Cortex of kidney (tissue), 1 donor: ENCODE data around the gene CCDC144A.
"Not testable (repeated sequence)": the region's sequence is repeated elsewhere in the genome, so short reads cannot be mapped to it uniquely, and the experiment has no call there.

Source experiments
- DNase-seq: peaks from one replicate; lab custom pipeline; 2025; lab: John Stamatoyannopoulos, UW

Gene CCDC144A

DNA sequence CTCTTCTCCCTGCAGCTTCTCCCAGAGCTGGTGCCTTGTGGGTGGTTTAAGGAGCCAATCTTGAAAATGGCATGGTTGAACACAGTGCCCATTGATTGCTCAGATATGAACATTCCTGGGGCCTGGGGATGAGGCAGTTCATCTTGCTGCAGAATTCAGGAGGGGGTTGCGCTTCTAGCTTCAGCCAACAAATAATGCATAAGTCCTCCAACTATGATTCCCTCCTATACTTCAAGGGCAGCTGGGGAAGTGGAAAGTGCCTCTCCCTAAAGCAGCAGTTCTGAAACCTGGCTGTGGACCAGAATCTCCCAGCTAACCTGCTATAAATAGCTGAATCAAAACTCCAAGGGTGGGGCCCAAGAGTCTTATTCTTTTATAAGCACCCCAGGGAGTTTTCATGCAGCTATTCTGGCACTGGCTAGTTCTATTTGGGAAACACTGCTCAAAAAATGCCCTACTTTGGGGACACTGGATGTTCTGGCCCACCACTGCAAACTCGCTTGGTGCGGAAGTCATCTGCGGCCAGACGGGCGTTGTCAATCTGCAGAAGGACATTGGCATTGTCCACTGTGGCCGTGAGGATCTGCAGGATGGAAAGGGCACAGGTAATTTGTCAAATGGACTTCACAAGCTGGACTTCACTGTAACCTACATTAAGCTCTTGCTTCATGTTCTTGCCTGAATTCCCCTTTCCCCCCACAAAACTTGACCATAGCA is 130.3 kb downstream of the CCDC144A start:
- DNase-seq = no peak

DNA sequence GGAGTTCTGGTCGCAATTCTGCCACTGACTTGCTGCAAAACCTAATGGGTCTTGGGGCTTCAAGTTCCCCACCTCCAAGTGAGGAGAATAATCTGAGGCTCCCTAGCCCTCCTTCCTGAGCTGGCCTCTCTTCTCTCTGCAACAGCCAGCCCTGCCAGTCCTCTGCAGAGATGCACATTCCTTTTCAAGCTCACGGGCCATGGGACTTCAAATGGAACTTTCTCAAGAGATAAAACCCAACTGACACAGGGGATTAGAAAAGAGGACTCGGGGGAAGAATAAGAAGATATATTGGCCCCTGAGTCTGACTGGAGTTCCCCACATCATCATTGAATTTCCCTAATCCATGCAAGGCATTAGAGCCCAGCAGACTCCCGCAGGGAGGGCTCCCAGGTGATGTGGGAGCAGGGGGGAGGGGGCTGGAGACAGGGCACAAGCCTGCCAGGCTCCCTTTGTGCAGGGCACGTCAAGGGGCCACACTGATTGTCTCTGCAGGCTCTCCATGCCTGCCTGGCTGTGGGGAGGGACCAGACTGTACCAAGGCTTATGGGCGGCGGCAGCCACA is 131.0 kb downstream of the CCDC144A start:
- no peak for DNase-seq

DNA sequence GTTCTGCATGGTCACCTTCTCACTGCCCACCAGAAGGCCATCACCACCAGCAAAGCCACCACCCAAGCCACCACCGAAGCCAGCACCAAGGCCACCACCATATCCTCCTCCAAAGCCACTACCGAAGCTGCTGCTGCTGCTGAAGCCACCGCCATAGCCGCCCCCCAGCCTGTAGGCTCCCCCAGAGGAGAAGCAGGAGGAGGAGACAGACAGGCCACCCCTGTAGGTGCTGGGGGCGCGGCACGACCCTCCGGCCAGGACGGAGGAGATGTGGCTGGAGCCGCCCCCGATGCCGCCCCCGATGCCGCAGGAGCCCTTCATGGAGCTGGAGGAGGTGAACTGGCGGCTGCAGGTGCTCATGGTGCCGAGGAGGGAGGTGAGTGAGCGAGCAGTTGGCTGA is 132.1 kb downstream of the CCDC144A start:
- not testable (repeated sequence) for DNase-seq

DNA sequence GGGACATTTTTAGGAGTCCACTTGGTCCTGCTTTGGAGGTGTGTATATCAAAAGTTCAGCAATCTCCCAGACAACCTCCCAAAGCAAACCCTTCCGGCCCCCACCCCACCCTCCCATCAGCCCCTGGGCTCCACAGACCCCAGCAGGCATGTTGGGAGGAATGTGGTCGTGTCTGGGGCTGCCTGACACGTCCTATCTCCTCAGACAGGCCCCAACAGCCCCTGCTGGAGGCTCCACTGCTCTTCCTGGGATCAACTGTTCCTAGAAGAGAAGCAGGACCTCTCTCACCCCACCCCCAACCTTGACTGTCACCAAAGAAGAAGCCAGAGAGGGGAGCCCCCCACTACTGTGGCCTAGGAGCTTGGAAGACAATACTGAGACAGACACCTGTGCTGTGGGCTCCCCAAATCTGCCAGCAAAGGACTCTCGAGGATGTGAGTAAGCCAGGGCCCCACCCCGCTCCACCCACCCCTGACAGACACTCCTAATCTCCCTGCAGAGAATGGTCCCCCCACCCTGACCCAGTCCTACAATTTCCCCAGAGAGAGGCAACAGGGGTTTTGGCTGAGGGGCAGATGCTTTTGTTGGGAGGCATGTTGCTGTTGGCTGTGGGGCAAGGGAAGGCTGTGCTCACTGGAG is 133.8 kb downstream of the CCDC144A start:
- not testable (repeated sequence) for DNase-seq
